ENCODE results near the gene ZNF366.

ZNF366 gene

GRCh38 chr5:72463449-72464052, 43.7 kb downstream of the ZNF366 start:
- no peak for DNase-seq

DNA sequence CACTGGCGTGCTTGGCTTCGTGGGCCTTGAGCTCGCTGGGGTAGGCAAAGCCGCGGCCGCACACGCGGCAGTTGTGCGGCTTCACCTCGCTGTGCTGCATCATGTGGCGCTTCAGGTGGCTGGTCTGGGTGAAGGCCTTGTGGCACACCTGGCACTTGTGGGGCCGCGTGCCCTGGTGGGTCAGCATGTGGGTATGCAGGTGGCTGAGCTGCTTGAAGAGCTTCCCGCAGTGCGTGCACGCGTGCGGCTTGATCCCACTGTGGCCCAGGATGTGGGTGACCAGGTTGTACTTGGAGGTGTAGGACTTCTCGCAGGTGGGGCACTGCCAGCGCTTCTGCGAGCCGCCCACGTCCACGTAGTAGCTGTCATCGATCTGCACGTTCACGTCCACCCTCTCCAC, 46.8 kb downstream of the ZNF366 start:
- no peak for DNase-seq

DNA sequence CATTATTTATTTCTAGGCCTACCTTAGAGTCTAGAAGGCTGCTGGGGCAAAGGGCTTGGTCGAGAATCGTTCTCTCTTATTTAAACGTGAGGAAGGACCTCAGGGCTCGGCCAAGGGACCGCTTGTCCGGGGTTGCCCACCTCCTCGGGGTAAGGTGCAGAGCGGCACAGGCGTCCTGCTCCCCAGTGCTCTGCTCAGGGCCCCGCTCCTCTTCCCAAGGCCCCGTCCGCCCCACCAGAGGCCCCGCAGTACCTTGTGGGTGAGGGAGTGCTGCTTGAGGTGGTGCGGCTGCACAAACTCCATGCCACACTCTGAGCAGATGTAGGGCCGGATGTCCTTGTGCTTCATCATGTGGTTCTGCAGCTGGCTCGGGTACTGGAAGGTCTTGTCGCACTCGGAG, 47.3 kb downstream of the ZNF366 start:
- no peak for DNase-seq

DNA sequence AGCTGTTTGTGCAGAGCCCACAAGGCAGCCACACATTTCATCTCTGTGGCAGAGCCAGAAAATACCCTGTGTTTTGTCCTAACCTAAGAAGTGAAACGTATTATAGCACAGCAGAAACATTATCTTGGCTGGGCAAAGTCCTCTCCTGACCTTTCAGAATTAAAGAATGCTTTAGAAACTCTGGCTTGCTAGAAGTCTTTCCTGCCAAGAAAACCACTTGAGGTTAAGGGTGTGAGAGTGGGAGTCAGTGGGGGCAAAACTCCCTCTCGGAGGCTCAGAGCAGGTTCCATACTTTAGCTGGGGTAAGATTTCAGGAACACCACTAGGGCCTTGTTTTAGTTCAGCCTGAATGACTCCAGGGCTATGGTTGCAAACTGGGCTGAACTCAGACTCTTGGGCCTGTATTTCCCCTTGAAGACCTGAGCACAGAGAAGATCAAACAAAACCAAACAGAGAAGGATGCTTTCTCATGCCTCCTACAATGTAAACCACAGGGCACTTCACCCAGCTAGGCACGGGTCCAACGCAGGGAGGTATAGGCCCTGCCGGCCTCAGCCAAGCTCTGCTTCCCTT, 48.0 kb downstream of the ZNF366 start:
- no peak for DNase-seq

- DNase-seq, result no peak
Measured at GRCh38 chr5:72458407-72458806, 48.8 kb downstream of the ZNF366 start.

DNA sequence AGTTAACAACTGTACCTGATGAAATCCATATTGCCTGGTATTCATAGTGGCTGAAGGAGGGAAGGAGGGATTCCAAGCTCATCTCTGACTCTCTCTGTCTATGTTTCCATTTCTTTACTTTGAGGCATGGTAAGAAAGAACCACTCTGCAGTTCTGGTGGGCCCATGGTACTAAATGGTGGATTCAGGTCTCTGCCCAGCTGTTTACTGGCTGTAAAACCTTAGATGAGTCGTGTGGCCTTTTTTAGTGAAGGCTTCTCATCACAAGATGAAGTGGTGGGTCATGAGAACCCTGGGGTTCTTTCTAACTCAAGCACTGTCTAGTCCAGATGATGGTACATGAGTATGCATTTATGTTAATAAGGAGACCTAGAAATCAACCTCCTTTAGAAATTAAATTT, 49.7 kb downstream of the ZNF366 start:
- no peak for DNase-seq

- no peak for DNase-seq
Measured at GRCh38 chr5:72456391-72457074, 50.7 kb downstream of the ZNF366 start.

GRCh38 chr5:72455476-72455875, 51.7 kb downstream of the ZNF366 start:
- DNase-seq, result no peak

DNA sequence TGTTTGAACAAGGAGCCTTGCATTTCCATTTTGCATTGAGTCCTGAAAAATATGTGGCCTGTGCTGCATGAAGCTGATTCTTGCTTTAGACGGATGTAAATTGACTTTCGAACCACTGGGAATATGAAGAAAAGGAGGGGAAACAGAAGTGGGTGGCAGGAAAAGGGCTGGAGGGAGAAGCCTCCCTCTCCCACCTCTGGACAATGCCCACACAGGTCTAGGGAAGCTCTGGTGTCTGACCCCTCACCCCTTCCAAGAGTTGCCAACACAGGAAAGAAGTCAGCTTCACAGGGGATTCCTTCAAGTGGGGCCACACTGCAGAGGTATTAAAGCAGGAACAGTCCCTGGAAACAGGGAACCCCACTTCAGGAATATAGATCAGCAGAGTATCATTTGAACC, 52.2 kb downstream of the ZNF366 start:
- no peak for DNase-seq

DNA sequence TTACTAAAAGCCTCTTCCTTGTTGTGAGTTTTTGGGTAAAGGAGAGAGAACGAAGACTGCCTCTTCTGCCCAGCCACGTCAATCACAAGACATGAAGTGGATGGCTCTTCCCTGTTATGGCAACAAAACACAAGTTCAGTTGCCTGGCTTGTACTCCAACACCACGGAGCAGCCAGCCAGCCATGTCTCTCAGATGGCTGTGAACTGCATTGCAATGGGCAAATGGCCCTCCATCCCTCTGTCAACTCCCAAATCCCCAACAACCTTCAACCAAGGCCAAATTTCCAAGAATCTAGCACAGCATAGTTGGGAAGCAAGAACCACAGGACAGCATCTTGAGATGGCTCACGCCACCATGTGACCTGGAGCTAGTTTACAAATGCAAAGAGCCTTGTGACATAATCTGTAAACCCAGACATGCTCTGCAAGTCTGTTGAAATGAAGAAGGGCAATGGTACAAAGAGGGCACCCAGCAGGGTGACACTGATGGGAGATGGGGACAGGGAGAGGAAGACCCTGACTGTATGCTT, 53.9 kb downstream of the ZNF366 start:
- no peak for DNase-seq

- no peak for DNase-seq
Measured at GRCh38 chr5:72452515-72453245, 54.5 kb downstream of the ZNF366 start.

DNA sequence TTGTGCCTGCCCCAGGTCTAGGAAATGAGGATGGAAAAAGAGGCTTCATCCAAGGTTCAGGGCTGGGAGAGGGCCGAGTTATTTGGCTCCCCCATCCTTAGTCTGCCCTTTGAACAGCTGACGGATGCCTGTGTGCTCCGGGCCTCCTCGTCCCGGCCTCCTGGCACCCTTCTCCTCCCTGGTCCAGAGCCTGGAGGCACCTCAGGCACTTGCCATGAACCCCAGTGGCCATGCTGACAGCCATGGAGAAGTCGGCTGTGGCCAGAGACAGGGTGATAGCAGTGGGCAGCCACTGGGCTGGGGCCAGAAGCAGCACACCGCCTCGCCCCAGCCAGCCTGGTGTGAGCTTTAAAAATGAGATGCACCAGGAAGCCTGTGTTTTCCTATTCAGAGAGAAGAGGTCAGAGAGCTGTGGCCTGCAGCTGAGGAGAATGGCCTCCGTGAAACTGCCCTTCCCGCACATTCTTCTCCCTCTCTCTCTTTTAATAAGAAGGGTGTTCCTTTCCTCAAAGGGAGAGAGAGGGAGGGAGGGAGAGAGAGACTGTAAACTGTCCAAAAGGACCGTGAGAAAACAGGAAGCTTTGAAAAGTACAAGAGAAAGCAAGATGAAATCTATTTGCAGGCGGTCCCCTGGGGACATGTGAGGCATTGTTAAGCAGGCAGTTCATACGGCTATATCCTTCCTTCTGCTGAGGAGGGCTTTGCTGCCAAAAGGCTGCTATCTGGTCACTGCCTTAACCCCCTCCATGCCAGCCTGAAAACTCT, 55.3 kb downstream of the ZNF366 start:
- no peak for DNase-seq

GRCh38 chr5:72448368-72448767, 58.8 kb downstream of the ZNF366 start:
- no peak for DNase-seq

GRCh38 chr5:72447751-72448150, 59.5 kb downstream of the ZNF366 start:
- no peak for DNase-seq

DNA sequence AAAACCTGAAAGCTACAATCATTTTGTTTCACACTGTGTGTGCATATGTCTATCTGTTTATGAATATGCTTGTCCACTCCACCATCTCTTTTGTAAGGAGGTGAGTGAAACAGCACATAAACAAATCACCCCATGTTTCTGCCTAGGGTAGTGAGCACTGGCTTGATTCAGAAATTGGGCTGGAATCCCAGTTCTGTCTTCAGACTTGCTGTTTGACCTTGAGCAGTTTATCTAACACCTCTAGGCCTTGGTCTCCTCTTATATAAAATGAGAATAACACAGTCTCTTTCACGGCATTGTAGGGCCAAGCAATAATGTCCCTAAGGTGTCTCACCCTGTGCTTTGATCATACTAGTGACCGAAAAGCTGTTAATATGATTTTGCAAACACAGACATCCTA, 61.2 kb downstream of the ZNF366 start:
- DNase-seq, result no peak

DNA sequence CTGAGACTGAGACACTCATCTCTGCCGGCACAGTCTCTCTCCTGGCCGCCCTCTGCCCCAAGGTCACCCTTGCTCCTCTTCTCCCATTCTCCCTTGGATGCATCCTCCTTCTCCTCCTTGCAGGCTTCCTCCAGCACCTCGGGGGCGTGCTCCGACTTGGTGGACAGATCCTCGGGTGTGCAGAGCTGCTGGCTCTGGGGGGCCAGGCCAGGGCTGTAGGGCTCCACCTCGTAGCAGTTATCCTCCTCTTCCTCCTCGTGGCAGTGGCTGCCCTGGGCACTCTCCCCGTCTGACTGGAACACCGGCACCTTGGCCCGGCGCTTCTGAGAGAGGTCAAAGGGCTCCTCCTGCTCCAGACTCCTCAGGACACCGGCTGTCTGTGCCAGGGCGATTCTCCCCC, 63.3 kb downstream of the ZNF366 start:
- no peak for DNase-seq

DNA sequence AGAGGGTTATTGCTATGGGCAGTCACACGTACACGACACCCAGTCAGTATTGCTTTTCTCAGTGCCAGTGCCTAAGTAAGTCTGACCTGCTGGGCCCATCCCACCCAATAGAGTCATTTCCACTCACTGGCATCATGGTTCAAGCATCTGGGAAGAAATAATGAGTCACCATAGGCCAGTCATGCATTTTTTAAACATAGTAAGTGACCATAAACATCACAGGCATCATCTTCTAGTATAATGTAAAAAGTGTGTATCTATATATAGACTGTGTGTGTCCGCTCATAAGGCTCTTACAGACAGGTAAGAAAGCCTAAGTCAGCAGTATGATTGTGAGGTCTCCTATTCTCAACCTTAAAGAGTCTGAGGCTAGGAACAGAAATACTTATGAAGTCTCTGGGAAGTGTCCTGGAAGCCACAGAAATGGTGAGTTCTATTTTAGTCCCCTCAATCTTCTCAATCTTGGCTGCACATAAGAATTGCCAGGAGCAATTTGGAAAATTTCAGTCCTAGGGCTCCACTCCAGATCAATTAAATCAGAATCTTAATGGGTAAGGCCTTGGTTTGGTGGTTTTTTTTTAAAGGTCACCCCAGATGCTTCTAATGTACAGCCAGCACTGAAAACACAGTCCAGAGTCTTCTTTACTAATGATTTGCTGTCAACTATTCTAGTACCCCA, 65.2 kb downstream of the ZNF366 start:
- DNase-seq, result no peak

DNA sequence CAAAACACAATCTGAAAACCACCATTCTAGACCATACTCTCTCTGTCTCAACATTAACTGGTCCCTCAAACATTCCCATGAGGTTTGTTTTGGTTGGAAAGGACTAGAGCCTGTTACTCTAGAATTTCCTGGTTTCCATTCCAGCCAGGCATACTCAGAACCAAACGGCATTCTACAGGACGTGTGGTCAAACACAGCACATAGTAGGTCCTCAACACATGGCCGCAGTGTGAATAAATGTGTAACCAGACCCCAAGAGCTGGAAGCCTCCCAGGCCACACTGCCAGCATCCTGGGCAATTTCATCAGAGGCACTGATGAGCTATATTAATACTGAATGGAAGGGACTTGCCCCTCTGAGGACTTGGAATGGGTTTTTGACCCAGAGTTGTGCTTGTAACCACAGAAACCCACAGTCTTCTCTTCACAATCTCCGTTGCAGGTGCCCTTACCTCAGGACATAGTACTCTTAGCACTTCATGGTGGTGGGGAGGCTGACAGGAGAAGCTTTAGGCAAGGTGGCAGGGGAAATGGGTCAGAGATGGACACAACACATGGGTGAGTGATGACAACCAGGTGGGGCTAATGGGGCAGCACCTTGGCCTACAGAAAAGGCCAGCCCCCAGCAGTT, 66.0 kb downstream of the ZNF366 start:
- no peak for DNase-seq

- no peak for DNase-seq
Measured at GRCh38 chr5:72440207-72440638, 67.0 kb downstream of the ZNF366 start.

GRCh38 chr5:72439192-72439591, 68.0 kb downstream of the ZNF366 start:
- no peak for DNase-seq

- DNase-seq, result no peak
Measured at GRCh38 chr5:72438141-72438540, 69.1 kb downstream of the ZNF366 start.
